Mucosa of descending colon (tissue), 3 donors: ENCODE measurements around the gene ANKRD6. TPM values are rescaled to one million over a fixed set of nuclear protein-coding genes. Genes with fewer than 3 reads are reported as not detected.

ENCODE experiments used
- ATAC-seq: fragments of 200-7000 bp; cut with Tn5 transposase; one replicate; pipeline ENCODE4 v1.9.1; 2020; ENCODE audit warnings: mild to moderate bottlenecking, moderate library complexity
- DNase-seq, 3 donors: peaks; one replicate each; pipeline ENCODE4 v3.0.0-alpha.2; 2020
- H3K36me3 ChIP-seq: fragments of 200-600 bp; one replicate; pipeline ENCODE4 v1.8.0; 2021; ENCODE audit warnings: low read depth, mild to moderate bottlenecking
- H3K4me1 ChIP-seq: fragments of 200-600 bp; one replicate; pipeline ENCODE4 v1.8.0; 2021; ENCODE audit warnings: low read depth, mild to moderate bottlenecking
- H3K4me3 ChIP-seq: fragments of 200-600 bp; one replicate; pipeline ENCODE4 v1.8.0; 2021; ENCODE audit warnings: mild to moderate bottlenecking
- H3K9me3 ChIP-seq: fragments of 200-600 bp; one replicate; pipeline ENCODE4 v1.8.0; 2021; ENCODE audit warnings: mild to moderate bottlenecking
- CTCF ChIP-seq: fragments of 200-600 bp; IDR thresholded peaks from one replicate; pipeline ENCODE4 v1.8.0; 2022; ENCODE audit warnings: antibody characterized with exemption, mild to moderate bottlenecking
- intact Hi-C, 2 donors: fragments of 100-400 bp; cut with DNase I in 1 of 2; cut with micrococcal nuclease in 1 of 2; formaldehyde crosslinking; loops; one replicate each; pipeline versions ENCODE4 v1.11.0 to v1.11.1; 2022; cut with DNase I, micrococcal nuclease
- total RNA-seq, 3 donors: library from RNA; stranded (reverse); fragmentation: NEBNext Ultra II Directional in 2 of 3; extraction: Animal tissue kit (Norgen Biotek cat#: 25700) in 2 of 3; gene quantifications; one replicate each; pipeline versions ENCODE4 v1.2.1 to v1.2.4, GENCODE V29; 2021 to 2023
- donor health status: DM: no; HTN: no; CAD: no; lungs with moderate emphysema.
- donor health status: DM: no; HTN: no; CAD: no.
- donor health status: DM: no; HTN: yes; CAD: no.

Gene ANKRD6
- total RNA-seq, 3 donors from 2014 or later: 1.8 to 10.9 (median 2.8) TPM

DNA sequence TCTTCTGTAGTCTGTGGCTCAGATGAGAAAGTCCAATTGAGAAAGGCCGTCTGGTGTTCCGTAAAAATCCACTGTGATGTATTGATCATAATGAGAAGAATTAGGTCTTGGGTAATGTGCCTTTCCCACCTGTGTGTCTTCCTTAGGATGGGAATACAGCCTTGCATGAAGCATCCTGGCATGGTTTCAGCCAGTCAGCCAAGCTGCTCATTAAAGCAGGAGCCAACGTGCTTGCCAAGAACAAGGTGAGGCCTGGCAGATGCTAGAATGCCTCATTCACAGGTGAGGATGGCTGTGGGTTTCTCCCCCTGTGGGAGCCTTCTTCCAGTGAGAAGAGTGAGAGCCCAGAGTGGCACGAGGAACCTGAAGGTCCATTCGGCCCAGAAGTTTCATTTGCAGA is 172.9 kb downstream of the ANKRD6 start:
- no peak for TF ChIP-seq CTCF
- no peaks in the 10 kb centered on the region for H3K4me1 ChIP-seq
- ATAC-seq (no peak), DNase-seq (no peak)
- intact Hi-C loops: no loop called here
- H3K9me3 ChIP-seq: no peaks in the 10 kb centered on the region
- H3K36me3 ChIP-seq: no peaks in the 10 kb centered on the region
- H3K4me3 ChIP-seq: no peak overlapping the region

GRCh38 chr6:89610149-89610642 is 177.2 kb downstream of the ANKRD6 start:
- no peaks in the 10 kb centered on the region for H3K4me1 ChIP-seq
- no peaks in the 10 kb centered on the region for H3K36me3 ChIP-seq
- intact Hi-C loops: loop anchor here in 1 of 2 donors (5.0 kb wide), 1 partner anchor 178 kb away; the partner anchor contains the start of gene ANKRD6
- no peak overlapping the region for H3K4me3 ChIP-seq
- peak; percentile 80 for TF ChIP-seq CTCF
- ATAC-seq (peak; percentile 74), DNase-seq (peak in 2 of 3 donors; percentile 74 to 85)
- no peaks in the 10 kb centered on the region for H3K9me3 ChIP-seq

GRCh38 chr6:89611666-89612065 is 178.7 kb downstream of the ANKRD6 start:
- intact Hi-C loops: loop anchor here in 1 of 2 donors (5.0 kb wide), 1 partner anchor 179 kb away; the partner anchor contains the start of gene ANKRD6
- Histone ChIP-seq H3K36me3 (no peaks in the 10 kb centered on the region), H3K9me3 (no peaks in the 10 kb centered on the region), H3K4me3 (no peak overlapping the region), H3K4me1 (no peaks in the 10 kb centered on the region)
- ATAC-seq (no peak), DNase-seq (no peak)
- TF ChIP-seq CTCF: no peak

DNA sequence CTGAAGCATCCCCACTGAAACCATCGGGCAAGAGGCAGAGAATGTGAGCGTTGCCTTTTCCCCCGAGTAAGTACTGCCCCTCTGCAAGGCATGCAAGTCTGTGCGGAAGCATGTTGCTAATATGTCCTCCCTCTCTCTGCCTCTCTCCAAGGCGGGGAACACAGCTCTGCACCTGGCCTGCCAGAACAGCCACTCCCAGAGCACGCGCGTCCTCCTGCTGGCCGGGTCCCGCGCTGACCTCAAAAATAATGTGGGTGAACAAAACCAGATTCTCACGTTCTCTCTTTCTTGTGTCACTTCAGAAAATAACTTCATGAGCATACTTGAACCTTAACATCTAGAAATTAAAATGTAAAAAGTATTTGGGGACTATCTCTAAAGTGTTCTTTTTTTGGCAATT is 179.2 kb downstream of the ANKRD6 start:
- TF ChIP-seq CTCF: no peak
- ATAC-seq (no peak), DNase-seq (no peak)
- intact Hi-C loops: loop anchor here in 1 of 2 donors (5.0 kb wide), 1 partner anchor 180 kb away; the partner anchor contains the start of gene ANKRD6
- H3K36me3 ChIP-seq: no peaks in the 10 kb centered on the region
- H3K4me1 ChIP-seq: no peaks in the 10 kb centered on the region
- no peaks in the 10 kb centered on the region for H3K9me3 ChIP-seq
- H3K4me3 ChIP-seq: no peak overlapping the region

DNA sequence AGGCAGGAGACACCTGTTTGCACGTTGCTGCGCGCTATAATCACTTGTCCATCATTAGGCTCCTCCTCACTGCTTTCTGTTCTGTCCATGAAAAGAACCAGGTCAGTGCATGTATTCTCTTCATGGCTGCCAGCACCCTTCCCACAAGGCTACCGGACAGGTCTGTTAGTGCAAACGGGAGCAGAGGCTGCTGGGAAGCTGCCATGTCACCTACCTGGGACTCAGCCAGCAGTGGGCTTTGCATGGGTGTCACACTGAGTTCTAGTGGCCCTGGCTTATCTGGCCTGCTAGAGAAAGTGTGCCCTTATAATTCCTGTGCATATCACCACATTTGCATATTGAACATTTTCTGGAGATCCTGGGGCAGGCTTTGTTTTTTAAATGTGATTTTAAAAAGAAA is 180.8 kb downstream of the ANKRD6 start:
- ATAC-seq (no peak), DNase-seq (no peak)
- Histone ChIP-seq H3K36me3 (no peaks in the 10 kb centered on the region), H3K9me3 (no peaks in the 10 kb centered on the region), H3K4me1 (no peaks in the 10 kb centered on the region), H3K4me3 (no peak overlapping the region)
- intact Hi-C loops: loop anchor here in 1 of 2 donors (5.0 kb wide), 1 partner anchor 181 kb away; the partner anchor contains the start of gene ANKRD6
- TF ChIP-seq CTCF: no peak

- Histone ChIP-seq H3K9me3 (no peaks in the 10 kb centered on the region), H3K36me3 (no peaks in the 10 kb centered on the region), H3K4me1 (no peaks in the 10 kb centered on the region), H3K4me3 (no peak overlapping the region)
- ATAC-seq: no peak
- intact Hi-C loops: no loop called here
- DNase-seq: no peak
- no peak for TF ChIP-seq CTCF
Measured at GRCh38 chr6:89615882-89616281, 182.9 kb downstream of the ANKRD6 start.
